HepG2 (cell line): ENCODE data around the gene SLC12A2. TPM values are rescaled to one million over a fixed set of nuclear protein-coding genes. Genes with fewer than 3 reads are reported as not detected.

Source experiments
- ARID4A ChIP-seq: sonication (generic); formaldehyde crosslinking; IDR thresholded peaks from 2 replicates; pipeline ENCODE4 v1.5.0; 2020; ENCODE audit warnings: mild to moderate bottlenecking, missing genetic modification reagents, borderline replicate concordance
- ARNT ChIP-seq: fragments of 450-650 bp; IDR thresholded peaks from 2 replicates; pipeline ENCODE4 v1.6.1; 2017
- FOXA1 ChIP-seq, 2 experiments: fragments of 450-650 bp in 1 of 2; sonication (generic) in 1 of 2; formaldehyde crosslinking in 1 of 2; IDR thresholded peaks; 2 replicates each; pipeline versions ENCODE4 v1.4.0 to v1.6.1; 2016 to 2020; ENCODE audit warnings: missing genetic modification reagents in 1 of 2
- NKX3-1 ChIP-seq: sonication (generic); formaldehyde crosslinking; IDR thresholded peaks from 2 replicates; pipeline ENCODE4 v1.5.0; 2020; ENCODE audit warnings: missing genetic modification reagents
- SIX1 ChIP-seq: sonication (generic); formaldehyde crosslinking; IDR thresholded peaks from 2 replicates; pipeline ENCODE4 v1.4.0; 2020; ENCODE audit warnings: missing genetic modification reagents, borderline replicate concordance
- ZMYM4 ChIP-seq: sonication (generic); formaldehyde crosslinking; IDR thresholded peaks from 2 replicates; pipeline ENCODE4 v1.8.1; 2023; ENCODE audit warnings: mild to moderate bottlenecking, missing genetic modification reagents
- ZNF354B ChIP-seq: sonication (generic); formaldehyde crosslinking; IDR thresholded peaks from 2 replicates; pipeline ENCODE4 v1.8.0; 2022; ENCODE audit warnings: mild to moderate bottlenecking, missing genetic modification reagents
- ZNF558 ChIP-seq: sonication (generic); formaldehyde crosslinking; IDR thresholded peaks from 2 replicates; pipeline ENCODE4 v1.9.0; 2022; ENCODE audit warnings: mild to moderate bottlenecking, missing genetic modification reagents, borderline replicate concordance
- ZNF574 ChIP-seq: sonication (generic); formaldehyde crosslinking; IDR thresholded peaks from 2 replicates; pipeline ENCODE4 v1.4.0; 2020; ENCODE audit warnings: missing genetic modification reagents
- polyA plus RNA-seq, 8 experiments: library from polyadenylated mRNA; depleted of rRNA in 3 of 8; stranded (reverse) in 7 of 8; unstranded in 1 of 8; fragments of >200 nt; fragmentation: Illumina TruSeq in 4 of 8; extraction: Trizol in 4 of 8; gene quantifications; 2 replicates each; pipeline versions ENCODE4 v1.2.1 to v1.2.3, GENCODE V29; 2011 to 2016; ENCODE audit warnings: low read depth in 4 of 8, missing spikeins in 1 of 8, mixed read lengths in 1 of 8; ENCODE audit not compliant: insufficient read depth in 1 of 8
- total RNA-seq, 5 experiments: library from RNA; depleted of rRNA; stranded (reverse); fragments of >200 nt; fragmentation: Illumina TruSeq; extraction: Trizol; gene quantifications; 2 replicates each; pipeline ENCODE4 v1.2.3, GENCODE V29; 2016; ENCODE audit warnings: low read depth in 1 of 5

SLC12A2 gene
- total and polyA plus RNA-seq, 2 of the 13 experiments (the other 11 are each of a cell fraction or from before 2014, with no cell fraction given): 4.0 to 9.7 TPM

GRCh38 chr5:128081111-128081851 lies 2.3 kb upstream of the SLC12A2 start (continued):
- TF ChIP-seq ARID4A (CRISPR knock-in tag): no peak
- TF ChIP-seq ARNT: no peak
- no peak for TF ChIP-seq ZNF354B (CRISPR knock-in tag)
- no peak for TF ChIP-seq FOXA1 (IDR thresholded peaks at IDR 0.05)
- TF ChIP-seq FOXA1 (CRISPR knock-in tag; IDR thresholded peaks at IDR 0.05): no peak
- no peak for TF ChIP-seq ZNF574 (CRISPR knock-in tag)
- TF ChIP-seq NKX3-1 (CRISPR knock-in tag): no peak
- TF ChIP-seq ZNF558 (CRISPR knock-in tag): no peak
- no peak for TF ChIP-seq ZMYM4 (CRISPR knock-in tag)
- no peak for TF ChIP-seq SIX1
